ENCODE measurements around the gene SELL.
"Not testable (repeated sequence)": the region's sequence is repeated elsewhere in the genome, so short reads cannot be mapped to it uniquely, and the experiment has no call there.

Gene SELL

GRCh38 chr1:169701261-169702005 lies 10.0 kb downstream of the SELL start:
- DNase-seq, result no peak

GRCh38 chr1:169699707-169700106 lies 11.7 kb downstream of the SELL start:
- DNase-seq, result no peak

GRCh38 chr1:169698976-169699375 lies 12.4 kb downstream of the SELL start:
- DNase-seq, result no peak

- DNase-seq, result no peak
Measured at GRCh38 chr1:169697755-169698154, 13.7 kb downstream of the SELL start.

GRCh38 chr1:169696273-169697100 lies 14.9 kb downstream of the SELL start:
- no peak for DNase-seq

GRCh38 chr1:169694304-169695075 lies 16.9 kb downstream of the SELL start:
- DNase-seq, result no peak

GRCh38 chr1:169692756-169693460 lies 18.5 kb downstream of the SELL start:
- no peak for DNase-seq

- DNase-seq, result no peak
Measured at GRCh38 chr1:169690489-169690888, 20.9 kb downstream of the SELL start.

GRCh38 chr1:169689395-169689794 lies 22.0 kb downstream of the SELL start:
- no peak for DNase-seq

- DNase-seq, result not testable (repeated sequence)
Measured at GRCh38 chr1:169688377-169688776, 23.0 kb downstream of the SELL start.

- DNase-seq, result no peak
Measured at GRCh38 chr1:169683661-169684060, 27.8 kb downstream of the SELL start.

- not testable (repeated sequence) for DNase-seq
Measured at GRCh38 chr1:169683168-169683567, 28.3 kb downstream of the SELL start.

- no peak for DNase-seq
Measured at GRCh38 chr1:169682071-169682470, 29.3 kb downstream of the SELL start.

GRCh38 chr1:169681140-169681539 lies 30.3 kb downstream of the SELL start:
- no peak for DNase-seq

GRCh38 chr1:169680377-169681019 lies 30.9 kb downstream of the SELL start:
- DNase-seq, result no peak

- DNase-seq, result no peak
Measured at GRCh38 chr1:169679692-169680091, 31.7 kb downstream of the SELL start.

- DNase-seq, result no peak
Measured at GRCh38 chr1:169676001-169676400, 35.4 kb downstream of the SELL start.

GRCh38 chr1:169670836-169671235 lies 40.6 kb downstream of the SELL start:
- no peak for DNase-seq

- not testable (repeated sequence) for DNase-seq
Measured at GRCh38 chr1:169670244-169670643, 41.2 kb downstream of the SELL start.

GRCh38 chr1:169667699-169668596 lies 43.5 kb downstream of the SELL start:
- DNase-seq, result not testable (repeated sequence)

- not testable (repeated sequence) for DNase-seq
Measured at GRCh38 chr1:169667227-169667639, 44.2 kb downstream of the SELL start.

All from NCI-H1436 (cell line).